ENCODE measurements around the gene LMAN2. TPM values are rescaled to one million over a fixed set of nuclear protein-coding genes. Genes with fewer than 3 reads are reported as not detected.

Gene LMAN2
- total RNA-seq, 4 donors from 2014 or later: 144 to 179 (median 154) TPM

- peaks cover 0 to 76% (median 19%) of the 10 kb centered on the region in 3 donors for H3K36me3 ChIP-seq
- H3K4me1 ChIP-seq: peaks cover 0 to 14% (median 5%) of the 10 kb centered on the region in 4 donors
- TF ChIP-seq CTCF (IDR thresholded peaks at IDR 0.05) (no peak), EP300 (IDR thresholded peaks at IDR 0.05) (no peak), POLR2A (IDR thresholded peaks at IDR 0.05) (no peak)
- H3K27ac ChIP-seq: no peak overlapping the region
- DNase-seq (ENCODE audit: low spot score in 2 of 2): no peak
- H3K4me3 ChIP-seq: no peak overlapping the region
- H3K9me3 ChIP-seq: no peaks in the 10 kb centered on the region
- no peaks in the 10 kb centered on the region for H3K27me3 ChIP-seq
- WGBS, 2 donors: 93 to 95% methylated on average over 11 to 12 of the region's 12 CpGs
These were observed 57.5 kb downstream of the LMAN2 start for GRCh38 chr5:177293819-177294581.

DNA sequence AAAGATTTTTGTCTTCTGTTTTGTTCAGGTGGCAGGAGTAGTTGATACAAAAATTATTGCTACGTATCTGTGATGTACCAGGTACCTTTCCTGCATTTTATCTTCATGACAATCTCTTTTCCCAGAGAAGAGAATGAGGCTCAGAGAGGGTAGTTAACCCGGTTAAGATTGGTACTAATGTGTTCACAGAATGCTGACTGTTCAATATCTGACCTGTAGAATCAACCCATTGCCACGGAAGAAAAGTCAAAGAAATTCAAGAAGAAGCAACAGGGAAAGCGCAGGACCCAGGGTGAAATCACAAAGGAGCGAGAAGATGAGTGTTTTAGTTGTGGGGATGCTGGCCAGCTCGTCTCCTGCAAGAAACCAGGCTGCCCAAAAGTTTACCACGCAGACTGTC is 59.7 kb downstream of the LMAN2 start:
- no peak for DNase-seq (ENCODE audit: low spot score in 2 of 2)
- Histone ChIP-seq H3K9me3 (no peaks in the 10 kb centered on the region), H3K36me3 (peaks cover 0 to 96% (median 19%) of the 10 kb centered on the region in 3 donors), H3K27ac (no peak overlapping the region), H3K4me3 (no peak overlapping the region), H3K27me3 (no peaks in the 10 kb centered on the region), H3K4me1 (peaks cover 0 to 11% (median 5%) of the 10 kb centered on the region in 4 donors)
- 93 to 96% methylated on average over 7 of the region's 7 CpGs for WGBS, 2 donors
- TF ChIP-seq EP300 (IDR thresholded peaks at IDR 0.05) (no peak), POLR2A (IDR thresholded peaks at IDR 0.05) (no peak), CTCF (IDR thresholded peaks at IDR 0.05) (no peak)

GRCh38 chr5:177290816-177291596 is 60.5 kb downstream of the LMAN2 start:
- H3K4me1 ChIP-seq: peaks cover 0 to 4% (median under 1%) of the 10 kb centered on the region in 4 donors
- peaks cover 0 to 96% (median 19%) of the 10 kb centered on the region in 3 donors for H3K36me3 ChIP-seq
- no peaks in the 10 kb centered on the region for H3K9me3 ChIP-seq
- DNase-seq (ENCODE audit: low spot score in 2 of 2): no peak
- no peak overlapping the region for H3K4me3 ChIP-seq
- no peaks in the 10 kb centered on the region for H3K27me3 ChIP-seq
- no peak overlapping the region for H3K27ac ChIP-seq
- WGBS, 2 donors: 92 to 94% methylated on average over 12 of the region's 12 CpGs
- no peak for TF ChIP-seq CTCF (IDR thresholded peaks at IDR 0.05)
- TF ChIP-seq POLR2A (IDR thresholded peaks at IDR 0.05): no peak
- no peak for TF ChIP-seq EP300 (IDR thresholded peaks at IDR 0.05)

- Histone ChIP-seq H3K36me3 (peaks cover 0 to 96% (median 15%) of the 10 kb centered on the region in 3 donors), H3K27me3 (no peaks in the 10 kb centered on the region), H3K4me1 (no peaks in the 10 kb centered on the region), H3K27ac (no peak overlapping the region), H3K9me3 (no peaks in the 10 kb centered on the region), H3K4me3 (no peak overlapping the region)
- TF ChIP-seq POLR2A (IDR thresholded peaks at IDR 0.05) (no peak), CTCF (IDR thresholded peaks at IDR 0.05) (no peak), EP300 (IDR thresholded peaks at IDR 0.05) (no peak)
- 82 to 83% methylated on average over 2 of the region's 2 CpGs for WGBS, 2 donors
- DNase-seq (ENCODE audit: low spot score in 2 of 2): no peak
These were observed 63.3 kb downstream of the LMAN2 start for GRCh38 chr5:177288191-177288590.

Other genes with a start within 250 kb of the LMAN2 start
- gene NSD1, start 217.9 kb downstream of the LMAN2 start, total RNA-seq: 10 to 100 TPM; 36.6 to 51.3 (median 40.7) TPM
- gene RAB24, start 47.9 kb downstream of the LMAN2 start, total RNA-seq: 10 to 100 TPM; 24.1 to 56.7 (median 35.4) TPM
- gene PRELID1, start 47.9 kb downstream of the LMAN2 start, total RNA-seq: 10 to 100 TPM; 52.6 to 87.0 (median 65.2) TPM
- 10 to 100 TPM in 2 of 4 donors, 1 to 10 TPM in 2; 5.2 to 33.9 (median 14.7) TPM for gene MXD3, start 39.8 kb downstream of the LMAN2 start, total RNA-seq
- 10 to 100 TPM; 10.2 to 29.6 (median 16.4) TPM for gene RGS14, start 6.3 kb upstream of the LMAN2 start, total RNA-seq
- gene SLC34A1, start 32.8 kb upstream of the LMAN2 start, total RNA-seq: not detected
- gene PFN3, start 49.0 kb upstream of the LMAN2 start, total RNA-seq: not detected
- 1 to 10 TPM in 1 of 4 donors, under 1 TPM in 1, not detected in 2; 0.59 to 4.5 TPM for gene F12, start 57.9 kb upstream of the LMAN2 start, total RNA-seq
- 10 to 100 TPM; 19.4 to 26.4 (median 23.2) TPM for gene GRK6, start 75.0 kb upstream of the LMAN2 start, total RNA-seq
- gene PRR7, start 95.1 kb upstream of the LMAN2 start, total RNA-seq: 10 to 100 TPM in 1 of 4 donors, 1 to 10 TPM in 3; 5.1 to 11.2 (median 7.5) TPM
- 100 to 1,000 TPM in 3 of 4 donors, 10 to 100 TPM in 1; 89.8 to 139 (median 111) TPM for gene DBN1, start 122.0 kb upstream of the LMAN2 start, total RNA-seq
- 100 to 1,000 TPM in 1 of 4 donors, 10 to 100 TPM in 3; 78.0 to 138 (median 89.9) TPM for gene PDLIM7, start 145.9 kb upstream of the LMAN2 start, total RNA-seq
- 10 to 100 TPM in 3 of 4 donors, 1 to 10 TPM in 1; 7.8 to 20.1 (median 11.5) TPM for gene DOK3, start 158.2 kb upstream of the LMAN2 start, total RNA-seq
- gene DDX41, start 165.3 kb upstream of the LMAN2 start, total RNA-seq: 100 to 1,000 TPM in 2 of 4 donors, 10 to 100 TPM in 2; 85.3 to 139 (median 105) TPM
- gene FAM193B, start 202.9 kb upstream of the LMAN2 start, total RNA-seq: 100 to 1,000 TPM in 3 of 4 donors, 10 to 100 TPM in 1; 82.4 to 152 (median 115) TPM
- 10 to 100 TPM; 83.3 to 97.1 (median 95.8) TPM for gene TMED9, start 240.5 kb upstream of the LMAN2 start, total RNA-seq
- 10 to 100 TPM; 13.6 to 41.1 (median 29.8) TPM for gene B4GALT7, start 248.5 kb upstream of the LMAN2 start, total RNA-seq

Data from tibial nerve (tissue), 4 donors.